Body of pancreas (tissue), 4 donors: ENCODE measurements around the gene PDCD10.

ENCODE experiments used
- CTCF ChIP-seq, 7 experiments: fragments of 450-650 bp in 4 of 7; fragments of 200-600 bp in 3 of 7; sonication (generic) in 3 of 7; IDR thresholded peaks; one replicate each; pipeline ENCODE4 v1.5.1; 2016 to 2019; ENCODE audit warnings: antibody characterized with exemption in 7 of 7
- POLR2A ChIP-seq, 3 donors: fragments of 450-650 bp; IDR thresholded peaks; one replicate each; pipeline ENCODE4 v1.6.1; 2016; ENCODE audit warnings: antibody characterized with exemption in 3 of 3, mild to moderate bottlenecking in 2 of 3

DNA sequence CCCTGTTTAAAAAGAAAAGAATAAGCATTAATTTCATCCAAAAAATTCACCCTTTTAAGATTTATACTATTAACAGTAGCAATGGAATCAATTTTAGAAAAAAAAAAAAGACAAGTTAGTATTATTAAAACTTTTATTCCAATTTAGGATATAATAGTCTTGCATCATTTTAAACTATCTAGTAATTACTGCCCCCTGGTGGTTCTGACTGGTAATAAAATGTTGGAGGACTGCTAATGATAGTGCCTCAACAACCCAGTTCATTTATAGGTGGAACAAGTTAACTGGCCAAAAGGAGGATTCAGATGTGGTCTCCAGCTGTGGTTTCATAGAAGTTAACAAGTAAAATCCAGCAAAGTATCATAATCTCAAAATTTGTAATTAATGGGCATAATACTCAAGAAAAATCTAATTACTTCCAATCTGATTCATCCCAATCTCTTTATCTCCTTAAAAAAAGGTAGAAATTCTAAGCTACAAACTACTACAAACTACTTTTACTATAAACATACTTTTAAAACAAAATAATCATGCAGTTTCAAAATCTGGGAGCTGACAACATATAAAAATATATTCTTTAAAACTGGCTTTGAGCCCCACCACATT is 50.2 kb downstream of the PDCD10 start:
- TF ChIP-seq CTCF (IDR thresholded peaks at IDR 0.05) (peak; percentile 43 to 88 (median 65)), POLR2A (IDR thresholded peaks at IDR 0.05) (no peak)
